Effector memory CD4-positive, alpha-beta T cell (primary cell): Measurements from ENCODE around the gene TBCD.
A peak's percentile ranks its signal among the peaks of the same experiment; 100 is the strongest.

Experiments
- DNase-seq, 3 donors: peaks; one replicate each; pipeline ENCODE4 v3.0.0-alpha.2; 2020
- H3K27ac ChIP-seq: 2 replicates; pipeline ENCODE4 v1.7.0; 2013; ENCODE audit warnings: mild to moderate bottlenecking, low read length, moderate library complexity; ENCODE audit not compliant: insufficient read depth, poor library complexity, severe bottlenecking
- H3K27me3 ChIP-seq: replicated peaks from 2 replicates; pipeline ENCODE4 v1.7.0; 2013; ENCODE audit warnings: mild to moderate bottlenecking, low read length; ENCODE audit not compliant: insufficient read depth, control insufficient read depth, poor library complexity, severe bottlenecking
- H3K36me3 ChIP-seq: 2 replicates; pipeline ENCODE4 v1.7.0; 2013; ENCODE audit warnings: mild to moderate bottlenecking, low read length, moderate library complexity; ENCODE audit not compliant: control insufficient read depth, insufficient read depth
- H3K4me1 ChIP-seq: 2 replicates; pipeline ENCODE4 v1.7.0; 2013; ENCODE audit warnings: low read length, mild to moderate bottlenecking; ENCODE audit not compliant: control insufficient read depth, insufficient read depth, poor library complexity, severe bottlenecking
- H3K4me3 ChIP-seq: 2 replicates; pipeline ENCODE4 v1.7.0; 2013; ENCODE audit warnings: low read length, low read depth, mild to moderate bottlenecking; ENCODE audit not compliant: insufficient read depth, poor library complexity, severe bottlenecking
- H3K9me3 ChIP-seq: 2 replicates; pipeline ENCODE4 v1.7.0; 2013; ENCODE audit warnings: mild to moderate bottlenecking, low read length, moderate library complexity; ENCODE audit not compliant: control insufficient read depth

TBCD gene

DNA sequence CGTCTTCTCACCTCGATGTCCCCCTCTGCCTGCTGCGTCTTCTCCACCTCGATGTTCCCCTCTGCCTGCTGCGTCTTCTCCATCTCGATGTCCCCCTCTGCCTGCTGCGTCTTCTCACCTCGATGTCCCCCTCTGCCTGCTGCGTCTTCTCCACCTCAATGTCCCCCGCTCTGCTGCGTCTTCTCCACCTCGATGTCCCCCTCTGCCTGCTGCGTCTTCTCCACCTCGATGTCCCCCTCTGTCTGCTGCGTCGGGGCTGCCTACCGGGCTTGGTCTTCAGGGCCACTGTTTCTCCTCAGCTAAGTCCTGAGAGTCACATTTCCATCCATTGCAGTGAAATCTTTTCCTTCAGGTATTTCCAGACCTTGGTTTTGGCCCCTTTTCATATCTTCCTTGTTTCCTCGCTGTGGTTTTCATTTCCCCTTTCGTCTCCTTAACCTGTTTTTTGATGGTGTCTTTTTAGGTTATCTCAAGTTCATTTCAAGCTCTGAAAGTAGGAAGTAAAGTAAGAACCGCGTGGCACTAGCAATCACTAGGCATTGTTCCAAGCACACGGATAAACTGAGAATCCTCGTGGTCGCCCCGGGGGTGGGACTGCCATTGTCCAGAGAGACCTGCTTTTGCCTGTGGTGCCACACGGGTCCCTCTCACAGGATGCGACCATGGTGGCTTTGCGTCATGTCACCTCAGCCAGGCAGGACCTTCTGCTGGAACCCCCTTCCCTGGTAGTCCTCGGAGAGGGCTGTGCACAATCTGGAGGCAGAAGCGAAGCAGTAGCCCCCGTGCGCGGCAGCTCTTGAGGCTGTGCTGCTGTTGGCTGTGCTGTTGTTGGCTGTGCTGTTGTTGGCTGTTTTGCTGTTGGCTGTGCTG lies 97.4 kb downstream of the TBCD start:
- Histone ChIP-seq H3K4me3 (no peak overlapping the region), H3K27me3 (no peaks in the 10 kb centered on the region), H3K4me1 (no peaks in the 10 kb centered on the region), H3K27ac (no peak overlapping the region), H3K9me3 (no peaks in the 10 kb centered on the region), H3K36me3 (peaks cover 3% of the 10 kb centered on the region)
- DNase-seq: no peak

DNA sequence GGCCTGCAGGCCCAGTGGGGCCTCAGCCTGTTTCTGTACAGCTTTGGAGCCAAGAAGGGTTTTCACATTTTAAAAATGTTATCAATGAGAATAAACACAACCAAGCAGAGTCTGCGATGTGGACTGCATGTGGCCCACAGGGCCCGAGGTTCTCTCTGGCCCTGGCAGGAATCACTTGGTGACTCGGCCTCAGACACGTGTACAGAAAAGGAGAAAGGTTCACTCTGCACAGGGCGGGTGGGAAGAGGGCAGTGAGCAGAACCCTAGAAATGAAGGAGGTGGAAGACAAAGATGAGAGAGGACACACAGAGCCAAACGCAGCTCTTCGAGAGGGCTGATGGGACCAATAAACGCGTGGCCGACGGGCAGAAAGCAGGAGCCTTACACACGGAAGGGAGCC lies 99.5 kb downstream of the TBCD start:
- no peak overlapping the region for H3K4me3 ChIP-seq
- no peak for DNase-seq
- no peak overlapping the region for H3K27ac ChIP-seq
- peaks cover 6% of the 10 kb centered on the region for H3K36me3 ChIP-seq
- H3K9me3 ChIP-seq: no peaks in the 10 kb centered on the region
- no peaks in the 10 kb centered on the region for H3K27me3 ChIP-seq
- no peaks in the 10 kb centered on the region for H3K4me1 ChIP-seq

DNA sequence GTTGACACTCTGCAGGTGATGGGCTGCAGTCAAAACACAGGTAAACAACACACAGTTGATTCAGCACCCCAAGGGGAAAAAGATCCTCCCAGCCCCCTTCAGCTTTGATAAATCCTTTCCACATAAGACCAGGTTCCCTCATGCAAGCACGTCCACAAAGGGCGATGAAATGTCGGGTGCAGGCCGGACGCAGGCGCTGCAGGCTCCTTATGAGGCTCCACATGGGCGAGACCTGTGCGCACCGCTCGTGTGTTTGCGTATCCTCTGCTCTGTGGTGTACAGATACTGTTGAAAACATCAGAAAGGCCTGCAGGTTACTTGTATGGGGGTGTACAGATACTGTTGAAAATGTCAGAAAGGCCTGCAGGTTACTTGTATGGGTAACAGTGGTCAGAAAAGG lies 102.4 kb downstream of the TBCD start:
- Histone ChIP-seq H3K4me3 (no peak overlapping the region), H3K4me1 (peaks cover 12% of the 10 kb centered on the region), H3K36me3 (peaks cover 6% of the 10 kb centered on the region), H3K27ac (no peak overlapping the region), H3K27me3 (no peaks in the 10 kb centered on the region), H3K9me3 (no peaks in the 10 kb centered on the region)
- DNase-seq: no peak

DNA sequence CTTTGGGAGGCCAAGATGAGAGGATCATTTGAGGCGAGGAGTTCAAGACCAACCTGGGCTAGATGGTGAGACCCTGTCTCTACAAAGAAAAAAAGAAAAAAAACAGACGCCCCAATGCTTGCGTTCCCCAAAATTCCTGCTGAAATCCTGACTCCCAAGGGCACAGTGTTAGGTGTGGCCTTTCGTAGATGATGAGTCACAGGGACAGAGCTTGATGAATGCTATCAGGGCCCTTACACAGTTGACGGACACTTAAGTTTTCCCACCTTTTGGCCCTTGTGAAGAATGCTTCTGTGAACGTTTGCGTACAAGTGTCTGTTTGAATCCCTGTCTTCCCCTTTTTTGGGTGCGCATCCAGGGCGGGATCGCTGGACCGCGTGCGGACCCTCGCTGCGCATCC lies 104.5 kb downstream of the TBCD start:
- Histone ChIP-seq H3K4me1 (peaks cover 25% of the 10 kb centered on the region), H3K27me3 (no peaks in the 10 kb centered on the region), H3K4me3 (no peak overlapping the region), H3K27ac (no peak overlapping the region), H3K9me3 (no peaks in the 10 kb centered on the region), H3K36me3 (peaks cover 6% of the 10 kb centered on the region)
- DNase-seq: no peak

DNA sequence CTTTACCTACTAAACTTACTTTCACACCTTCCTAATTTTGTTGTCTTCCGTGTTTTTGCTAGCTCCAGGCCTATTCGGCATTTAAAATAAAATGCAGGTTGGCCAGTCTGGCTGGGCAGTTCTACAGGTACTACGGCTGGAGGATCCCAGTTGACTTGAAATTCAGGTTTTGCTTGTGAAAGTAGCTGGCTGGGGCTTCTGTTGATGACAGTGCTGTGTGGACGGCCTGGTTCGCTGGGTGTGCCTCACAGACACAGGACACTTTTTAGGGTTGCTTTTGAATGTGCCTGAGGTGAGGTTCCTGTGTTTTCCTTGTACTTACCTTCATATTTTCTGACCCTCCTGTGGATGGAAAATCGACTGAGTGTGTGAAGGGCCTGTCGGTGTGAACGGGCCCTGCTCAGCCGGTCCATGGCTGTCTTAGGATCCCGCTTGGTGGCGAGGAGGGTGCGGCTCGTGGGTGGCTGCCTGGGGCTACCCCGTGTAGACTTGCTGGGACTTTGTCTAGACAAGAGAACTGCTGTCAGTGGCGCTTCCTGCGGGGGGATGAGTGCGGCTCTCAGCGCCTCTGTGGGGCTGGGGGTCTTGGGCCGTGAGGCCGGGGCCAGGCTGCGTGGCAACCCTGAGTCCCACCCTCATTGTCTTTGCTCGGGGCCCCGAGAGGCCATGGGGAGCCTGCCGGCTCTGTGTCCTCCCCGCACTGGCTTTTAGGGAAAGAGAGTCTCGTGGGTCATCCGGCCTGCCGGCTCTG lies 106.7 kb downstream of the TBCD start:
- H3K27ac ChIP-seq: peak overlapping the region; percentile 83

GRCh38 chr17:82859431-82860403 lies 107.9 kb downstream of the TBCD start:
- Histone ChIP-seq H3K4me3 (peak overlapping the region; percentile 48), H3K27ac (peak overlapping the region; percentile 83)
- DNase-seq: peak; percentile 31 to 39 (median 35)

More for the DNA sequence above, 106.7 kb downstream of the TBCD start:
- Histone ChIP-seq H3K4me3 (no peak overlapping the region), H3K9me3 (no peaks in the 10 kb centered on the region), H3K27me3 (no peaks in the 10 kb centered on the region), H3K4me1 (peaks cover 43% of the 10 kb centered on the region), H3K36me3 (peaks cover 6% of the 10 kb centered on the region)
- DNase-seq: peak in 2 of 3 donors; percentile 32 to 39

GRCh38 chr17:82860606-82861392 lies 108.9 kb downstream of the TBCD start:
- H3K27ac ChIP-seq: peak overlapping the region; percentile 83
- H3K27me3 ChIP-seq: no peaks in the 10 kb centered on the region
- peak overlapping the region; percentile 48 for H3K4me3 ChIP-seq
- no peaks in the 10 kb centered on the region for H3K36me3 ChIP-seq
- H3K9me3 ChIP-seq: no peaks in the 10 kb centered on the region
- H3K4me1 ChIP-seq: peaks cover 64% of the 10 kb centered on the region
- no peak for DNase-seq

More at GRCh38 chr17:82859431-82860403, 107.9 kb downstream of the TBCD start:
- Histone ChIP-seq H3K4me1 (peaks cover 54% of the 10 kb centered on the region), H3K27me3 (no peaks in the 10 kb centered on the region), H3K9me3 (no peaks in the 10 kb centered on the region), H3K36me3 (no peaks in the 10 kb centered on the region)

GRCh38 chr17:82861393-82861775 lies 109.5 kb downstream of the TBCD start:
- no peak for DNase-seq
- H3K4me1 ChIP-seq: peaks cover 70% of the 10 kb centered on the region
- H3K27me3 ChIP-seq: no peaks in the 10 kb centered on the region
- no peak overlapping the region for H3K27ac ChIP-seq
- no peak overlapping the region for H3K4me3 ChIP-seq
- H3K36me3 ChIP-seq: no peaks in the 10 kb centered on the region
- no peaks in the 10 kb centered on the region for H3K9me3 ChIP-seq

- no peaks in the 10 kb centered on the region for H3K36me3 ChIP-seq
- peaks cover 78% of the 10 kb centered on the region for H3K4me1 ChIP-seq
- H3K4me3 ChIP-seq: no peak overlapping the region
- H3K27ac ChIP-seq: peak overlapping the region; percentile 92
- no peaks in the 10 kb centered on the region for H3K9me3 ChIP-seq
- H3K27me3 ChIP-seq: no peaks in the 10 kb centered on the region
- DNase-seq: no peak
Observed at GRCh38 chr17:82862191-82862590, 110.3 kb downstream of the TBCD start.
